ENCODE data around the gene SYT12.

DNA sequence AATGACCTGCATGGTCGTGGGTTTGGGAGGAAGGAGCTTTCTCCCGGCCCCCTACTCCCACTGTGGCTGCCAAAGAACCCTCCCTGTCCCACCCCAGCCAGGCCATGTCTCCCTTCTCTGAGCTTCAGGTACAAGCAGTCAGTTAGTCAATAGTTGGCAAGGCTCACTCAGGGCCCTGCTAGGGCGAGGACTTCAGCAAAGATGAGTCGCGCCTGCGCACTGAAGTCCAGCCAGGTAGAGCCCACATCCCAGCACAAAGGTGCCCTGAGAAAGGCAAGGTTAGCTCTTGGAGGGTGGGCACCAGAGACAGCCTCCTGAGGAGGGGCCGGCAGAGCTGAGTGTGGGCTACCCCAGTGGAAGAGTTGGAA is 36.8 kb upstream of the SYT12 start:
- TF ChIP-seq, protein P1, sequence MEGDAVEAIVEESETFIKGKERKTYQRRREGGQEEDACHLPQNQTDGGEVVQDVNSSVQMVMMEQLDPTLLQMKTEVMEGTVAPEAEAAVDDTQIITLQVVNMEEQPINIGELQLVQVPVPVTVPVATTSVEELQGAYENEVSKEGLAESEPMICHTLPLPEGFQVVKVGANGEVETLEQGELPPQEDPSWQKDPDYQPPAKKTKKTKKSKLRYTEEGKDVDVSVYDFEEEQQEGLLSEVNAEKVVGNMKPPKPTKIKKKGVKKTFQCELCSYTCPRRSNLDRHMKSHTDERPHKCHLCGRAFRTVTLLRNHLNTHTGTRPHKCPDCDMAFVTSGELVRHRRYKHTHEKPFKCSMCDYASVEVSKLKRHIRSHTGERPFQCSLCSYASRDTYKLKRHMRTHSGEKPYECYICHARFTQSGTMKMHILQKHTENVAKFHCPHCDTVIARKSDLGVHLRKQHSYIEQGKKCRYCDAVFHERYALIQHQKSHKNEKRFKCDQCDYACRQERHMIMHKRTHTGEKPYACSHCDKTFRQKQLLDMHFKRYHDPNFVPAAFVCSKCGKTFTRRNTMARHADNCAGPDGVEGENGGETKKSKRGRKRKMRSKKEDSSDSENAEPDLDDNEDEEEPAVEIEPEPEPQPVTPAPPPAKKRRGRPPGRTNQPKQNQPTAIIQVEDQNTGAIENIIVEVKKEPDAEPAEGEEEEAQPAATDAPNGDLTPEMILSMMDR (conservative IDR thresholded peaks at IDR 0.05; ENCODE audit: low read length) = no peak
- TF ChIP-seq EZH2phosphoT487 (IDR thresholded peaks at IDR 0.05; ENCODE audit: borderline replicate concordance) = no peak

Data from Loucy (cell line).